Measurements from ENCODE around the gene NUDT13.
"Not testable (repeated sequence)": the region's sequence is repeated elsewhere in the genome, so short reads cannot be mapped to it uniquely, and the experiment has no call there.

Gene NUDT13

GRCh38 chr10:73106301-73106700, 4.0 kb upstream of the NUDT13 start:
- no peak for DNase-seq

- DNase-seq = peak in 1 of 2 donors; percentile 10
Observed at GRCh38 chr10:73109248-73109652, 1.0 kb upstream of the NUDT13 start.

- not testable (repeated sequence) for DNase-seq
Observed at GRCh38 chr10:73112032-73112431, 1.8 kb downstream of the NUDT13 start.

- no peak for DNase-seq
Observed at GRCh38 chr10:73113551-73113950, 3.3 kb downstream of the NUDT13 start.

GRCh38 chr10:73116017-73116416, 5.8 kb downstream of the NUDT13 start:
- DNase-seq = no peak

GRCh38 chr10:73117976-73118743, 7.9 kb downstream of the NUDT13 start:
- no peak for DNase-seq

GRCh38 chr10:73119457-73119856, 9.2 kb downstream of the NUDT13 start:
- no peak for DNase-seq

- DNase-seq = no peak
Observed at GRCh38 chr10:73119952-73120351, 9.7 kb downstream of the NUDT13 start.

- DNase-seq = no peak
Observed at GRCh38 chr10:73126343-73126742, 16.1 kb downstream of the NUDT13 start.

- DNase-seq = no peak
Observed at GRCh38 chr10:73131301-73131700, 21.0 kb downstream of the NUDT13 start.

GRCh38 chr10:73131913-73132686, 21.8 kb downstream of the NUDT13 start:
- no peak for DNase-seq

- no peak for DNase-seq
Observed at GRCh38 chr10:73134727-73135126, 24.5 kb downstream of the NUDT13 start.

- DNase-seq = no peak
Observed at GRCh38 chr10:73136627-73137026, 26.4 kb downstream of the NUDT13 start.

GRCh38 chr10:73139251-73139650, 29.0 kb downstream of the NUDT13 start:
- DNase-seq = no peak

GRCh38 chr10:73141603-73142002, 31.3 kb downstream of the NUDT13 start:
- no peak for DNase-seq

- not testable (repeated sequence) for DNase-seq
Observed at GRCh38 chr10:73150633-73151413, 40.6 kb downstream of the NUDT13 start.

- no peak for DNase-seq
Observed at GRCh38 chr10:73152009-73152408, 41.8 kb downstream of the NUDT13 start.

- DNase-seq = no peak
Observed at GRCh38 chr10:73156054-73156453, 45.8 kb downstream of the NUDT13 start.

GRCh38 chr10:73159038-73159648, 48.9 kb downstream of the NUDT13 start:
- peak; percentile 57 to 73 for DNase-seq

- DNase-seq = no peak
Observed at GRCh38 chr10:73161079-73161478, 50.8 kb downstream of the NUDT13 start.

GRCh38 chr10:73161662-73162061, 51.4 kb downstream of the NUDT13 start:
- DNase-seq = no peak

- DNase-seq = no peak
Observed at GRCh38 chr10:73163096-73163495, 52.8 kb downstream of the NUDT13 start.

- no peak for DNase-seq
Observed at GRCh38 chr10:73166972-73167371, 56.7 kb downstream of the NUDT13 start.
